GM18498 (cell line): Measurements from ENCODE around the gene UNG.
"Not testable (repeated sequence)": the region's sequence is repeated elsewhere in the genome, so short reads cannot be mapped to it uniquely, and the experiment has no call there.

ENCODE experiments used
- ATAC-seq: cut with Tn5 transposase; IDR thresholded peaks from one replicate; pipeline ENCODE4 v1.9.1; 2021; ENCODE audit warnings: mild to moderate bottlenecking, moderate library complexity; ENCODE audit not compliant: unreplicated experiment

Gene UNG

GRCh38 chr12:109097435-109098182, at the start of gene UNG:
UNG (plus strand) TSS chr12:109097597; CDS start chr12:109097680, 83 bp downstream.
- ATAC-seq: peak; percentile 92

- ATAC-seq: not testable (repeated sequence)
Measured at GRCh38 chr12:109048706-109049105, 48.7 kb upstream of the UNG start.

- not testable (repeated sequence) for ATAC-seq
Measured at GRCh38 chr12:109049794-109050193, 47.6 kb upstream of the UNG start.

- ATAC-seq: no peak
Measured at GRCh38 chr12:109052097-109052413, 45.3 kb upstream of the UNG start.

- ATAC-seq: peak; percentile 84
Measured at GRCh38 chr12:109052414-109053323, 44.7 kb upstream of the UNG start, which contains the start of gene USP30. USP30 (plus strand) TSS chr12:109052576; CDS start chr12:109052679, 103 bp downstream.

- peak; percentile 53 for ATAC-seq
Measured at GRCh38 chr12:109053382-109054123, 43.8 kb upstream of the UNG start.

- ATAC-seq: peak; percentile 4
Measured at GRCh38 chr12:109054124-109054513, 43.3 kb upstream of the UNG start.

GRCh38 chr12:109054520-109054919, 42.9 kb upstream of the UNG start:
- ATAC-seq: no peak

GRCh38 chr12:109056891-109057290, 40.5 kb upstream of the UNG start:
- no peak for ATAC-seq

GRCh38 chr12:109057376-109057775, 40.0 kb upstream of the UNG start:
- ATAC-seq: no peak

- ATAC-seq: no peak
Measured at GRCh38 chr12:109058773-109059172, 38.6 kb upstream of the UNG start.

GRCh38 chr12:109064143-109064542, 33.3 kb upstream of the UNG start:
- no peak for ATAC-seq

GRCh38 chr12:109065154-109065852, 32.1 kb upstream of the UNG start:
- no peak for ATAC-seq

GRCh38 chr12:109065853-109066193, 31.6 kb upstream of the UNG start:
- ATAC-seq: no peak

- no peak for ATAC-seq
Measured at GRCh38 chr12:109069307-109070271, 27.8 kb upstream of the UNG start.

- no peak for ATAC-seq
Measured at GRCh38 chr12:109074866-109075265, 22.5 kb upstream of the UNG start.

GRCh38 chr12:109082751-109083150, 14.6 kb upstream of the UNG start:
- no peak for ATAC-seq

- ATAC-seq: no peak
Measured at GRCh38 chr12:109084425-109084824, 13.0 kb upstream of the UNG start.

- ATAC-seq: no peak
Measured at GRCh38 chr12:109085590-109085989, 11.8 kb upstream of the UNG start.

GRCh38 chr12:109087250-109087649, 10.1 kb upstream of the UNG start:
- no peak for ATAC-seq
